IPS-NIHi11 (cell line): ENCODE data around the gene AKT1.

Source experiments
- DNase-seq: peaks from one replicate; pipeline ENCODE4 v3.0.0; 2012; ENCODE audit warnings: mixed read lengths, low spot score

AKT1 gene

GRCh38 chr14:104723651-104724406 lies 71.7 kb downstream of the AKT1 start, which contains the start of gene ADSS1:
Gene ADSS1, plus strand, starts transcription at chr14:104724229. Its CDS starts 42 bp downstream, at chr14:104724271.
- DNase-seq = peak; percentile 96

GRCh38 chr14:104722938-104723650 lies 72.5 kb downstream of the AKT1 start:
- DNase-seq = no peak

- no peak for DNase-seq
Measured at GRCh38 chr14:104721505-104722431, 73.8 kb downstream of the AKT1 start.
